ENCODE measurements around the gene LPCAT4. TPM values are rescaled to one million over a fixed set of nuclear protein-coding genes. Genes with fewer than 3 reads are reported as not detected.

The LPCAT4 gene
- total and polyA plus RNA-seq, 2 of the 8 experiments (the other 6 are each of a cell fraction or from before 2014, with no cell fraction given), result 69.3 to 109 TPM

MicroRNA genes within 50 kb of the gene (microRNA counts, 767-probe panel; counts per million panel counts)
- microRNA hsa-miR-1233, result 879 counts per million, percentile 95 among the panel's probes with 10 or more counts

Small RNA genes lying within 50 kb of the gene (microRNA-seq; reads per million reads assigned to microRNA genes)
- gene MIR1233-1 (ENCODE audit: borderline microRNAs expressed in 2 of 2, borderline number of aligned reads in 2 of 2, borderline replicate concordance in 1 of 2), result 0 reads per million in 2 experiments

Small RNA genes lying within 50 kb of the gene (small RNA-seq; reads per million reads assigned to genes)
- gene MIR1233-1 (ENCODE audit: insufficient read depth), result not detected
- not detected for gene RF00019 (ENCODE audit: insufficient read depth)

Other genes starting within 250 kb of the LPCAT4 start
- 50.3 and 51.4 TPM in 2 replicates for gene KATNBL1, start 157.1 kb downstream of the LPCAT4 start, total RNA-seq (2021; fragmentation: NEBNext Ultra II Directional; extraction: Animal tissue kit (Norgen Biotek cat#: 25700))
- gene KATNBL1, start 157.1 kb downstream of the LPCAT4 start, polyA plus RNA-seq (2011; rRNA removed), result 9.4 and 14.2 TPM in 2 replicates
- gene EMC4, start 142.2 kb downstream of the LPCAT4 start, total RNA-seq (2021; fragmentation: NEBNext Ultra II Directional; extraction: Animal tissue kit (Norgen Biotek cat#: 25700)), result 87.5 and 93.3 TPM in 2 replicates
- gene EMC4, start 142.2 kb downstream of the LPCAT4 start, polyA plus RNA-seq (2011; rRNA removed), result 70.3 and 89.9 TPM in 2 replicates
- gene SLC12A6, start 29.4 kb downstream of the LPCAT4 start, total RNA-seq (2021; fragmentation: NEBNext Ultra II Directional; extraction: Animal tissue kit (Norgen Biotek cat#: 25700)), result 11.1 and 11.3 TPM in 2 replicates
- gene SLC12A6, start 29.4 kb downstream of the LPCAT4 start, polyA plus RNA-seq (2011; rRNA removed), result 8.3 and 9.2 TPM in 2 replicates
- 285 and 297 TPM in 2 replicates for gene NOP10, start 24.1 kb downstream of the LPCAT4 start, total RNA-seq (2021; fragmentation: NEBNext Ultra II Directional; extraction: Animal tissue kit (Norgen Biotek cat#: 25700))
- 682 and 981 TPM in 2 replicates for gene NOP10, start 24.1 kb downstream of the LPCAT4 start, polyA plus RNA-seq (2011; rRNA removed)
- 0.60 and 0.61 TPM in 2 replicates for gene NUTM1, start 23.9 kb downstream of the LPCAT4 start, total RNA-seq (2021; fragmentation: NEBNext Ultra II Directional; extraction: Animal tissue kit (Norgen Biotek cat#: 25700))
- 0.39 and 0.50 TPM in 2 replicates for gene NUTM1, start 23.9 kb downstream of the LPCAT4 start, polyA plus RNA-seq (2011; rRNA removed)
- 19.8 and 20.0 TPM in 2 replicates for gene GOLGA8A, start 70.6 kb upstream of the LPCAT4 start, total RNA-seq (2021; fragmentation: NEBNext Ultra II Directional; extraction: Animal tissue kit (Norgen Biotek cat#: 25700))
- 5.4 and 5.5 TPM in 2 replicates for gene GOLGA8A, start 70.6 kb upstream of the LPCAT4 start, polyA plus RNA-seq (2011; rRNA removed)
- 23.3 and 30.0 TPM in 2 replicates for gene GOLGA8B, start 216.5 kb upstream of the LPCAT4 start, total RNA-seq (2021; fragmentation: NEBNext Ultra II Directional; extraction: Animal tissue kit (Norgen Biotek cat#: 25700))
- gene GOLGA8B, start 216.5 kb upstream of the LPCAT4 start, polyA plus RNA-seq (2011; rRNA removed), result 14.0 and 14.1 TPM in 2 replicates

Data from H1 (cell line).